ENCODE measurements around the gene PACRGL.

The PACRGL gene

DNA sequence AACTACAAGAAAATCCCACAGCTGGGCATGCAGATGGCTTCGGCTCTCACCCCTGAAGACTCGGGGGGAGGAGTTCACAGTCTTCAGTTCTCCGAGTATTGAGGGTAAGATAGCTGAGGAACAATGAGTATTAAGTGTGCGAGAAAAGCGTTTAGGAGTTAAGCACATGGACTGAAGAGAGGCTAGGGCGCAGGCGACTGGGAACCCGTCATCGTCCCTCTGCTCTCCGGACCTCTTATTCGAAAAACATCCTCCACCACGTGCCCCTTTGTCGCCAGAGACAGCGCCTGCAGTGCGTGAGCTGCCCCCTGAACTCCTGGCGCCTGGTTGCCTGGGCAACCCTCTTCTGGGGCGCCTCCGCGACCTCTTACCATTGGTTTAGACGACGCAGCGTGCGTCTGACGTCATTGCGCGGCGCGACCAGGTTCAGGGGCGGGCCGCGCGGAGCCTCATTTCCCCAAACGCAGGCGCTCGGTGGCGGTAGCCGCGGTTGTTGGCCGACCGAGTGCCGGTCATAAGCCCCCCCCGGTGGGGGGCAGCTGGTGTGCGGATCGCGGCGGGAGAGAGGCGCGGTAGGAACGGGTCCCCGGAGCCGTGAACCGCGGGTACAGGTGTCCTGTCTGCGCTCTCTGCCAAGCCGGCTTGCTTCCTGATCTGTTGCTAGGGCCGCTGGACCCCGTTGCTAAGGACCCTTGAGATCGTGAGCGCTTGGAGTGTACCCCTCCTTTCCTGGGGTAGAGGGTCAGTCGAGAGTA lies at the start of gene PACRGL:
TSS of gene PACRGL (plus strand) at position 452 of the 755 bp plus-strand sequence. CDS start 4,024 bp downstream, outside the sequence.
- DNase-seq, result peak; percentile 98

DNA sequence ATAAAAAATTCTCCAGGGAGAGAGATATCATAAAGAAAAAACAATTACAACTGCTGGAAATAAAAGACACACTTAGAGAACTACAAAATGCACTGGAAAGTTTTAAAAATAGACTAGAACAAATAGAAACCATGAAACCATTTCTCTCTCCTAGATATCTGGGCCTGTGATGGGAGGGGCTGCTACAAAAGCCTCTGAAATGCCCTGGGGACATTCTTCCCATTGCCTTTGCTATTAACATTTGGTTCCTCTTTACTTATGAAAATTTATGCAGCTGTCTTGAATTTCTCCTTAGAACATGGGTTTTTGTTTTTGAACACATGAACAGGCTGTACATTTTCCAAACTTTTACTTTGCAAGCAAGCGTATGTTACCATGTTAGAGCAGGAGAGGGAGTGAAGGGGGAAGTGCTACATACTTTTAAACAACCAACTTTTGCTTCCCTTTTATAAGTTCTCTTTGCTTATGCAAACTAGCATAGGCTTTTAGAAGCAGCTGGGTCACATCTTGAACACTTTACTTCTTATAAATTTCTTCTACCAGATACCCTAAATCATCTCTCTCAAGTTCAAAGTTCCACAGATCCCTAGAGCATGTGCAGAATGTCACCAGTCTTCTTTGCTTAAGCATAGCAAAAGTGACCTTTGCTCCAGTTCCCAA lies 47.9 kb upstream of the PACRGL start:
- no peak for DNase-seq

DNA sequence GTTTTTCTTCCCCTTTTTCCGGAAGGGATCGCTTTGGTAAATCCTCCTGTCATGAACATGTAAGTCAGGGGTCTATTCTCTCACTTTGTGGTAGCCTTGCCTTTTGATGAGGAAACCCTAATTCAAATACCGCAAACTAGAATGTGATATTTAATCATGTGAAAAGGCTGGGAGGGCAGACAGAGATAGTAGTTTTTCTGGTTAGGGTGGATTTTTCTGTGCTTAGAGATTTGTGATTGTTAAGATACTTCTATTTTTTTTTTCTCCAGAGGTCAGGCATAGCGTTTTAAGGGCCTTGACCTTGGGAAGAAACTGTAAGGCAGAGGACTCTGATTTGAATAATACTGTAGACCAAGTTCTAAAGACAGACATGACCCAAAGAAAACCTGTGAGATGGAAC lies 41.8 kb upstream of the PACRGL start:
- DNase-seq, result no peak

DNA sequence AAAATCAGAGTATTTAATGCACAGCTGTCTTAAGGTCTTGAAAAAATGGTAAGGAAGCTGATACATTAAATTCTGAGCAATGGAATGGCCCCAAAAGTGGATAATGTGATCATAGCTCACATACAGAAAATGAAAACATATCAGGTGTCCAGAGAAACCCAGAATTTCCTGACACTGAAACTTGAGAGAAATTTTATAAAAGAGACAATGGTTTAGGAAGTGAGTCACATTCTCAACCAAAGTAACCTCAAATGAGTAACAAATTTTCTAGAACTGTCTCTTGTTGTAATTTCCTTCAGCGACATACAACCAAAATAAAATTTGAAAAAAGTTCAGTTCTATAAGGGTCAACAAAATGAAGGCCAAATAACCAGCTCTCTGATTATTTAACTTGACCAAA lies 37.4 kb upstream of the PACRGL start:
- no peak for DNase-seq

DNA sequence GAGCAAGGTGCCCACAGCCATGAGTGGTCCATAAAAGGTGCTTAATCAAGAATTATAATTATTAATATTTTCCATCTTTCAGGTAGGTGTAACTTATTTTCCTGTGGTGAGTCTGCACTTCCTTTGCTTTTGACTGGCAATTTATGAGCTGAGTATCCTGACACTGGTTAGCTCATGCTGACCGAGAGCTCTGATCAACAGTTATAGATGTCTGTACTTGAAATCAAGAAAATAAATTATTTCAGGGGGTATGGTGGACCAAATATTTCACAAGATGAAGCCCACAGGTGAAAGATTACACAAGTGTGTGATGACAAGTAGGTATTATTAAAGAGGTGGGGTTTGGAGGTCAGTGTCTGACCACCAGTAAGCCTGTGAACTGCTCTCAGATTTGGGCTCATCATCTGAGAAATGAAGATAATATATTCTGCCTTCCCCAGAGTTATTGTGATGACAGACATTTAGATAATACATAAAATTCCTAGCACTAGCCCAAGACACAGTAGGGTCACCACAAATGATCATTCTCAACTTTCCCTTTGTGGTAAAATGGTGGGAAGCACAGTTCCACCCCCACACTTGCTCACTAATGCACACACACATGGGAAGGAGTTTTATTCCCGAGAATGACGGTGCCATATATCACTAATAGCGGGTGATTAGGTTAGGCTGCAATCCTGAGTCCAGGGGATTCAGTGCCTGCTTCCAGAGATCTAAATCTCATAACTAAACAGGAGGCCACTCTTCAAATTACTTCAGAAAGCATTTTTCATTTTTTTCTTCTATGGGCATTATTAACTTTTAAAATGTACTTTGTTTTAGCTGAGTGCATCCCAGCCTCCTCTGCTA lies 34.0 kb upstream of the PACRGL start:
- DNase-seq, result no peak

DNA sequence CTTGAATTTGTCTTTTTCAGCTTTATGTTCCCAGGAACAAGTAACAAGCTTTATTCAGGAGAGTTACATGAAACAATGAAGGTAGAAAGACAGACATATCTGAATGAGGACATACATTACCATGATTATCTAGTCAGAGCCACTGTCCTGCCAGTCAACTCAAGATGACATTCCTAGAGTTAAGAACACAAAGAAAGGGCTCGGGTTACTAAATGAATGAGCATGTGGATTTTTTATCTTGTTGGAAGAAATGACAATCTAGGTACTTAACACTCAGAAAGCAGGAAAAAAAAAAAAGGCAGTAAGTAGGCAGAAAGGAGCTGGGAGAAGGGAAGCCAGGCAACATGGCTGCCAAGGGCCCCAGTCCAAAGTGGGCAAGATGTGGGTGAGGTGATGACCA lies 28.0 kb upstream of the PACRGL start:
- no peak for DNase-seq

DNA sequence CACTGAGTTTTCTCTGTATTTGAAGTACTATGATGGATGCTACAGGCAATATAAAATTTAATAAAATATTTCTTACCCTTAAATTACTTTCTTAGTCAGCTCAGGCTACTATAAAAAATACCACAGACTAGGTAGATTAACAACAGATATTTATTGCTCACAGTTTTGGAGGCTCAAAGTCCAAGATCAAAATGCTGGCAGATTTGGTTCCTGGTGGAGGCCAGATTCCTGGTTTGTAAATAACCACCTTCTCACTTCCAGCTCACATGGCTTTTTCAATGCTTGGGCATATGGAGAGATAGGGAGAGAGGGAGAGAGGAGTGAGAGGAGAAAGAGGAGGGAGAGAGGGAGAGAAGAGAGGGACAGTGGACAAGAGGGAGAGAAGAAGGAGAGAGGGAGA lies 24.5 kb upstream of the PACRGL start:
- DNase-seq, result no peak

DNA sequence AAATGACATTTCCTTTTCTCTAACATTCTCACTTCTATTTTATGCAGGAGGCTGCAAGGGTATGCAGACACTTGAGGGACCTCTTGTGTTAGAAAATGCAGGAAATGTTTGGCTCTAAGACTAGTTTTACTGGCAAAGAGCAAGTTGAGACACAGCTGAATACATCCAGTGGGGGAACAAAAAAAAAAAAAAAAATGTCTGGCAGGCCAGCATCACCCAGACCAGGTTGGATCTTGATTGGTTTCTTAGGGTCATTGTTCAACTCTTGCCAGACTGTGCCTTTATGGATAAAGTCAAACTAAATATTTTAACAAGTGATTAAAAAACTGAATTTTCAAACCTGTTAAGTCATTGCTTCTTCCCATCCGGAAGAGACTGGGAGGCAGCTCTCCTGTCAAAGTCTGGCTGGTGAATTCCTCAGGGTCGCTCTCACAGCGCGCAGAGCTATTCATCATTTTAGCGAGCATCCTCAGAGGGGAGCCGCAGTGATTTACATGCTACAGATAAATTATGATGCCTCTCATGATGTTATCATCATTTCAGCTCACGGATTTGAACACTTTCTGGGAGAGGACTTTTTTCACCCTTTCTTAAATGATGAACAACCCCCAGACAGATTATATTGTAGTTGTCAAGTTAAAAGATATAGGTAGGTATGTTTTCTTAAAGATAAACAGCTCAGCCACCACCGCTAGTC lies 23.6 kb upstream of the PACRGL start:
- DNase-seq, result no peak

DNA sequence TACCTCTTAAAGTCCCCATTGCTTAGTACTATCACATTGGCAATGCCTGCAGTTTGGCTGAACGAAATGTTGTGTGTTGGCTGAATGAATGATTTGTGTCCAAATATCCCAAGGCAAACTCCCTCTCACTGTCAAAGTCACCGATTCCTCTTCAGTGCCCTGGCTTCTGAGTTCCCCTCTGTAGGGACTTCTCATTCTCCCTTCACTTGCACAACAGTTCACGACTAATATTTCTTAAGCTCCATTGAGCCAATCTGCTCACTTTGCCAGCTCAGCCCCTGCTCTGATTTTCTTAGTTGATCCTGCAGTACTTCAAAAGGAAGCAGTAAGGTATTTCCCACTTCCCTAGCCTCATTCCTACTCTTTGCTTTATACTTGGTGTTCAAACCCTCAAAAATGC lies 21.9 kb upstream of the PACRGL start:
- DNase-seq, result no peak

DNA sequence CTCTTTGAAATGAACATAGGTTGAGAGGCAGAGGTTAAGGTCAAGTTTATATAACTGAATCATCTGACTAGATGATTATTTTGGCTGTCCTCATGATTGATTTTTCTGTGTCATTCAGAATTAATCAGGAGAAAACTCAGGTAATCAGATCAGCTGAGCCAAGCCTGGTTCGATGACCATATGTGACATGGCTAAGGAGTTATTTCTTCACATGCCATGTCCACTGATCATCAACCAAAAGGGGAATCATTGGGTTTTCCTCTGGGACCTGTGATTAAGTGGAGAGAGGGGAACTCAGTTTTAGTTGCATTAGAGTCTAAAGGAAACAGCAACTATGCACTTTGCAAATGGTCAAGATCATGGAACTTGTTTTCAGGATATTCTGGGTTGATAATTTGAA lies 20.3 kb upstream of the PACRGL start:
- no peak for DNase-seq

DNA sequence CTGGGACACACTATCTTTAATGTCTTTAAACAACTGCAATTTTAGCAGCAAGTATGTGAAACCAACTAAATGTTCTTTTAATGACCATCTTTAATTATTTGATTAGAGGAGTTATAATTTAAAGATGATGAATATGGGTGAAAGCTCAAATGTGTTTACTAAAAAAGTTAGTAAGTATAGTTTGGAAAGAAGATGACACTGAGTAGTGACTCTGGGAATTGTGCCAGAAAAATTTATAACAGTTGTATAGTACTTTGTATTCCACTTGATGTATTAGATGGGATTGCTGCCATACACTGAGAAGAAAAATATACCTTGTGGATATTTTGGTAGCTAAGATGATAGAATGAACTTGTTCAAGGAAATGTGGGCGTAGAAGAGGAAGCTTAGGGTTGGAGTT lies 19.5 kb upstream of the PACRGL start:
- no peak for DNase-seq

DNA sequence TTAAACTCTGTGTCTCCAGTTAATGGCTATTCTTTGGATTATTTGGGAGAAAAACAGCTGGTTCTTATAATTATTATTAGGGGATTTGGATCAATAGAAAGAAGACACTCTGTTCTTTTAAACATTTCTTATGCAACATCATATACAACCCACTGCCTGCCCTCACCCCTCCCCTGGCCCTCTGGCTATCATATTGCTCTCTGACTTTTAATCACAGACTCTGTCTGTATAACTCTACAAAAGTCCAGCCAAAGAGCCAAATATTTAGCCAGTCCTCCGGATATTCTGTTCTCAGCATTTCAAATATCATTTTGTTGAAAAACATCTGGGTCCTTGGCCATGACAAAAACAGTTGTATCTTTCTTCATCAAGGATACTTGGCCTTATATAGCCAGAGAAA lies 19.0 kb upstream of the PACRGL start:
- DNase-seq, result no peak

DNA sequence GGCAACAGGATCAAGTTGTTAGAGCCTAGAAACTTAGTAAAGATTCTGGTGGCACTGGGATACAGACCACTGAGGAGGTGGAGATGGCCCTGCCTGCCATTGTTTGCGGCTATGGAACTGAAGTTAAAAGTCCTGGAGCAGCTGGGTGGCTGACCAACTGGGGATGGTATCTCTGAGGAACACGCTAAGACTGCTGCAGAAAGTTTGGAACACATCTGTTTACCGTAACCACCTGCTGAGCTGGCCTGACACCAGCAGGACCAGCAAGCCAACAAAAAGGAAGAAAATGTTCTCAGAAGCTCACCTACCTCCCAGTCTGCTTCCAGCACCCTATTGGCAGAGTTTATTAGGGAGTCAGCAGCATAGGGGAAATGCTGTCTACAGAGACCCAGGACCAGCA lies 17.4 kb upstream of the PACRGL start:
- no peak for DNase-seq

DNA sequence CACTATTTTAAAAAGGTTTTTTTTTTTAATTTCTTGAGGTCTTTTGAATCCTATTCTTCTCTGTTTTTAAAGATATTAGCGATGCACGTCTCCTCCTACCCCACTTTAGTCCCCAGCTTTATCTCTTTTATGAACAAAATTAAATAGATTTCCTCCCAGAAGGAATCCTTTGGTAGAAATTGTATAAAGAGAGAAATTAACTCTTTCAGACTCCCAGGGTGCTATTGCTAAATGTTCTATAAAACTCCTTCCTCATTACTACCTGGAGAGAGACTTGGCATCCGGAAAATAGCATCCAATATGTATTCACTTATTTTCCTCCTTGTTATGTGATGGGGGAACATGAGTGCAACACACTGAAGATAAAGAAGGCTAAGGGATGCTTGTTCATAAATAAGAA lies 16.5 kb upstream of the PACRGL start:
- no peak for DNase-seq

DNA sequence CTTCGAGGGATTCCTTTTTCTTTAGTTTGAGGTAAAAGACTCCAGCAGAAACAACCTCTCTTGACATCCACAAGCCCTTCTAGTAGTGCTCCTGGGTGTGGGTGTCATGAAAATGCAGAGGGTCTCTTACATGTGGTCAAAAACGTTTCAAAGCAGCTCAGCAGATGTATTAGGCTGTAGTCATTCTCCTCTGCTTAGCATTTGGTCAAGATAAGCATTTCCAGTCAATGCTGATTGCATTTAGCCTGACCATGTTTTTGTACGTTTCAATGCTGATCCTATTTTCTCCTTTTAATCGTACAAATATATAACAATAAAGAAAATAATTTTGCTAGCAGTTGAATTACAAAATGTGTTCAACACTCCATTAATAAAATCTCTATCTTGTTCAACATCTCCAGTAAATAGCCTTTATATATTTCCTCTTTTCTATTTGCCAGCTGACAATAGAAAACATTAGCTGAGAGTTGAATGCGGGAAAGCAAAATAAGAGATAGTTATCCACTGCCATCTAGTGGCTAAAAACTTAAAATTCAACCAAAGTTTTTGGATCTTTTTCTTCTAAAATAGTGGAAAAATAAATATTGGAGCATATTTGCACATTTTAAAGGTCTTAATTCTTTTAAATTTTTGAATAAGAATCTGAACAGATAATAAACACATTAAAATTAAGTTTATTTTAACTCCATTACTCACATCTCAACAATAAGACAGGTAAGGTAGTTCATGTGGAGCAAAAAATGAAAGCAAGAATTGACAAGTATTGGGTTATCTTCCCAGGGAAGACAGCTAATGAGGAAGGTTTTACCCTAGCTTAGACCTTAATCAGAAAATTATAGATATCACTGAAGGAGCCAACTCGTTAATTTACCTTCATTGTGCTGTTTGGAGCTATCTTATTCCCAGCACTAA lies 15.2 kb upstream of the PACRGL start:
- peak; percentile 27 for DNase-seq

DNA sequence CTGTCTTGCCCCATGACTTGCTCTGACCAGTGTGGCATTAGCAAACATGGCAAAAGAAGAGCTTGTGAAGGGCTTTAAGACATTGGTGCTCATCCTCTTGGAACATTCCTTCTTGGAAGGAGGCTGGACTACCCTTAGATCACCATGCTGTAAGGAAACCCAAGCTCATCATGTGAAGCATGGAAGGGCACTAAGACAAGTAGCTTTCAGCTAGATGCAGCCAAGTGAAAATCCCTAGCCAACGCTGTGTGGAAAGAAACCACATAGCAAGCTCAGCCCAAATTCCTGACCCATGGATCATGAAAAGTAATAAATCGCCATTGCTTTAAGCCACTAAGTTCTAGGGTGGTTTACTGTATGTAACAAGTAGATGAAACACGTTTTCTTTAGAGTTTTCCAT lies 12.4 kb upstream of the PACRGL start:
- DNase-seq, result no peak

DNA sequence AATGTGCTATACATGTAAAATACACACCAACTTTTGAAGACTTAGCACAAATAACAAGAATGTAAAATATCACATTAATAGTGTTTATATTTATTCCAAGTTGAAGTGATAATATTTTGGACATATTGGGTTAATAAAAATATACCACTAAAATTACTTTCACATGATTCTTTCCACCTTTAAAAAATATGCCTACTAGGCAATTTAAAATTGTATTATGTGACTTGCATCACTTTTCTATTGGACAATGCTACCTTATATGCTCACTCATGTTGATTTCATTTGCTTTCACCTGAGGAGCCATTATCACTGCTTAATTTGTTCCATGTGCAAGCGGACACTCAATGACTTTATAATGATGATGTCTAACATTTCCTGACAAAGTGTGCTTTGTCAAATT lies 3.4 kb upstream of the PACRGL start:
- no peak for DNase-seq

DNA sequence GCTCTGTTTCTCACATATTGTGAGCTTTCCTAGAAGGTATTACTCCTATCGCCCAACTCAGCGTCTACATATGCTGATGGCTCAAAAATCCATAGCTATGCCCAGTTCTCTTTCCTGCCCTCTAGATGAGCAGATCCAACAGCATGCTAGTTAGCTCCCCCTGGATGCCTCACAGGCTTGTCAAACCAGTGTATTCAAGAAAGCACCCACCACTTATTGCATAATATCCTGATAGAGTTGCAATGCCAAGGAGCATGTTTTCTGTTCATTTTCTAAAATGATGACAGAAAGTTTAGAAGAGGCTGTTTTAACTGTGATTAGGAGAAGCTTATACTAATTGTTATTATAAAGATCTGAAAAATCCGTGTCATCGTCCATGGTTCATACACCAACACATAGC lies 1.9 kb upstream of the PACRGL start:
- DNase-seq, result no peak

DNA sequence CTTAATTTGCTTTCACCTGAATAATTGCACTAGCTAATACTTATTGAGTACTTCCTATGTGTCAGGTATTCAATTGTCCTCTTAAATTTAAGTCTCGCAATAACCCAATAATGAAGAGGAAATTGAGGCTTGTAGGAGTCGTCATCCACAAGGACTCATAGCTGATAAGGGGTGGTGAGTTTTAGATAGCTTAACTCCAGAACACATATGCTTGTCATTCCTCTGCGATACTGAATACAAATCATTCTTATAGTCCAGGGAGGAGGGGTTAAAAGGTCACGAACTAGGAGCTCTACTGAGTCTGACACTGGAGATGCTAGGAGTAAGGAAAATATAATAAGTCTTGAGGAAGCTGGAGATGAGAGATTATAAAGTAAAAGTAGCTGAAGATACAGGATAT lies 1.4 kb upstream of the PACRGL start:
- DNase-seq, result no peak

DNA sequence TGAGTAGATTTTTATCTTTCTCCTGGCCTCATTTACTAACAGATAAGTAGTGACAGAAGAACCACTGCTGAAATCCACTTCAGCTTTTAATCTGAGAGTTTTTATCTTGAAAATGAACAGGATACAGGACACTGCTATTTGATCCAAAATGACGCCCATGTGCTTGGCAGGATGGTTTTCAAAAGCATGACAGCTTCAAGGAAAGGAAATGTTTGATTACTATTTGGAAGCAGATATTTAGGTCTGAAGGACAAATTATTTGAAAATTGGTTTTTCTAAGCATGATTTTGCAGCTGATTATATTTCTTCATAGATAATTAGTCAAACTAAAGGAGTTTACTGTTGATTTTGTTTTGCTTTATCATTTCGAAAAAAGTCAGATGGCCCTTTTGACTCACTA lies 11.1 kb downstream of the PACRGL start:
- no peak for DNase-seq

DNA sequence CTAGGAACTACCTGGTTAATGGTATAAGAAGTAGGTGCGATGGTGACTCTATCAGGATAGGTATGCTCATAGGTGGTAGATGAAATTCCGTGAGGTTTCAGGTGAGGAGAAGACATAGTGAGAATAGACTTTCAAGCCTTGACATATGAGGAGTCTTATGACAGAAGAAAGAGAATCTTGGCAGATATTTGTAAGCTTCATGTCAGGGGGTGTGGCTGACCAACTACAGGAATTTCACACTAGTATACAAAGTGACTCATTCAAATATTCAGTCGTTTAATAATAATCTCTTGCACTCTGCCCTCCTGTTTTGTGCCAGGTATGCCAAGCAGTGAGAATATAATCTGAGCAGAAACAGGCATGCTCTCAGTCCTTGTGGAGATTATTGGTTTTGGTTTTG lies 22.8 kb downstream of the PACRGL start:
- DNase-seq, result no peak

DNA sequence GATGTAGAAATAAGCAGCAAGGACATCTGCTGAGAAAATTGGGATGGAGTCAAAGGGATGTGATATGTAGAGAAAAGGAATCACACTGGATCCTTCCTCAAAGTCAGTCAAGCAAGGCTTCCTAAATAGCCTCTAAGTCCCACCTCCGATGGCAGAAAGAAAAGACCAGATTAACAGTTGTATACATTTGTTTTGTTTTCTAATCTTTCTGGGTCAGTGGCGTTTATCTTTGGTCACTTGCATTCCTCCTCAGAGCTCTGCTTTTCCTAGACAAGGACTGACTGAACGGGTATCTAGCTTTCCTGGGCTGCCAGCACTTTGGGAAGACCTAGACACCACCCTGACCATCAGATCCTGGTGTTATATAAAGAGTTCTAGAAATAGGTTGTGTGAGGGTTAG lies 23.2 kb downstream of the PACRGL start:
- no peak for DNase-seq
